ENCODE measurements around the gene DLG2. TPM values are rescaled to one million over a fixed set of nuclear protein-coding genes. Genes with fewer than 3 reads are reported as not detected.
A peak's percentile ranks its signal among the peaks of the same experiment; 100 is the strongest.

Gene DLG2
- total RNA-seq, 4 donors from 2014 or later = 37.9 to 71.5 (median 44.9) TPM

GRCh38 chr11:83836065-83836464 is 1791.1 kb downstream of the DLG2 start:
- Histone ChIP-seq H3K4me1 (no peaks in the 10 kb centered on the region), H3K9me3 (no peaks in the 10 kb centered on the region), H3K27ac (no peak overlapping the region), H3K27me3 (no peaks in the 10 kb centered on the region), H3K36me3 (no peaks in the 10 kb centered on the region), H3K4me3 (no peak overlapping the region)
- no peak for TF ChIP-seq POLR2A (IDR thresholded peaks at IDR 0.05)
- TF ChIP-seq POLR2AphosphoS5 (IDR thresholded peaks at IDR 0.05) = no peak
- TF ChIP-seq EP300 (IDR thresholded peaks at IDR 0.05) = no peak
- TF ChIP-seq CTCF (IDR thresholded peaks at IDR 0.05) = no peak
- no peak for DNase-seq (ENCODE audit: low spot score in 2 of 2)

- Histone ChIP-seq H3K36me3 (no peaks in the 10 kb centered on the region), H3K27me3 (no peaks in the 10 kb centered on the region), H3K9me3 (no peaks in the 10 kb centered on the region), H3K4me3 (no peak overlapping the region), H3K4me1 (no peaks in the 10 kb centered on the region), H3K27ac (no peak overlapping the region)
- 61% methylated on average over 1 of the region's 1 CpG for WGBS
- TF ChIP-seq POLR2AphosphoS5 (IDR thresholded peaks at IDR 0.05) (no peak), POLR2A (IDR thresholded peaks at IDR 0.05) (no peak), CTCF (IDR thresholded peaks at IDR 0.05) (no peak), EP300 (IDR thresholded peaks at IDR 0.05) (no peak)
- no peak for DNase-seq (ENCODE audit: low spot score in 2 of 2)
These were observed 1791.7 kb downstream of the DLG2 start for GRCh38 chr11:83835423-83835822.

GRCh38 chr11:83831929-83832328 is 1795.2 kb downstream of the DLG2 start:
- H3K27ac ChIP-seq = no peak overlapping the region
- H3K27me3 ChIP-seq = no peaks in the 10 kb centered on the region
- H3K36me3 ChIP-seq = no peaks in the 10 kb centered on the region
- no peaks in the 10 kb centered on the region for H3K4me1 ChIP-seq
- no peaks in the 10 kb centered on the region for H3K9me3 ChIP-seq
- no peak for DNase-seq (ENCODE audit: low spot score in 2 of 2)
- TF ChIP-seq POLR2AphosphoS5 (IDR thresholded peaks at IDR 0.05) (no peak), CTCF (IDR thresholded peaks at IDR 0.05) (no peak), EP300 (IDR thresholded peaks at IDR 0.05) (no peak), POLR2A (IDR thresholded peaks at IDR 0.05) (no peak)
- H3K4me3 ChIP-seq = no peak overlapping the region

- Histone ChIP-seq H3K36me3 (no peaks in the 10 kb centered on the region), H3K27me3 (no peaks in the 10 kb centered on the region), H3K27ac (no peak overlapping the region), H3K9me3 (no peaks in the 10 kb centered on the region), H3K4me1 (no peaks in the 10 kb centered on the region), H3K4me3 (no peak overlapping the region)
- peak; percentile 4 to 29 for TF ChIP-seq CTCF (IDR thresholded peaks at IDR 0.05)
- no peak for TF ChIP-seq POLR2A (IDR thresholded peaks at IDR 0.05)
- WGBS = 61% methylated on average over 5 of the region's 5 CpGs
- DNase-seq (ENCODE audit: low spot score in 2 of 2) = no peak
These were observed 1799.1 kb downstream of the DLG2 start for GRCh38 chr11:83827940-83828554.

- 69% methylated on average over 3 of the region's 3 CpGs for WGBS
- no peak for TF ChIP-seq POLR2AphosphoS5 (IDR thresholded peaks at IDR 0.05)
- TF ChIP-seq EP300 (IDR thresholded peaks at IDR 0.05) = no peak
- TF ChIP-seq CTCF (IDR thresholded peaks at IDR 0.05) = no peak
- H3K9me3 ChIP-seq = no peaks in the 10 kb centered on the region
- H3K27me3 ChIP-seq = no peaks in the 10 kb centered on the region
- no peaks in the 10 kb centered on the region for H3K4me1 ChIP-seq
- H3K4me3 ChIP-seq = no peak overlapping the region
- H3K36me3 ChIP-seq = no peaks in the 10 kb centered on the region
- no peak for DNase-seq (ENCODE audit: low spot score in 2 of 2)
- H3K27ac ChIP-seq = no peak overlapping the region
These were observed 1799.6 kb downstream of the DLG2 start for GRCh38 chr11:83827520-83827919.

Measured in suprapubic skin (tissue), 4 donors.